ENCODE measurements around the gene SNX3.

DNA sequence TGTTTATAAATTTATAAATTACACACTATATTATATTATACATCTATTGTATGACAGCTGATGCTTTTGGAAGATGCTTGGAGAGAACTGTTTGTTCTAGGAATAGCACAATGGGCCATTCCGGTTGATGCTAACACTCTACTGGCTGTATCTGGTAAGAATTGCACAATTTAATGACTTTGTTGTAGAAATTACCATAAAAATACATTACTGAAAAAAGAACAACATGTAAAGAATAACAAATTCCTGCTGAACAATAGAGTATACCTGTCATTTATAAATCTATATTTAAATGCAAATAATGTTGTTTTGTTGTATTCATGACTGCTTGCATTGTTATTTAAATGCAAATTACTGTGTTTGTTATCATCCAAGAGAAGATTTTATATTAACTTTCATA, 80.6 kb downstream of the SNX3 start:
- no peak for TF ChIP-seq CTCF (IDR thresholded peaks at IDR 0.05; ENCODE audit: poor library complexity, severe bottlenecking)
- TF ChIP-seq SMC3 (conservative IDR thresholded peaks at IDR 0.05; ENCODE audit: poor library complexity): no peak
- TF ChIP-seq EP300 (conservative IDR thresholded peaks at IDR 0.05; ENCODE audit: poor library complexity, severe bottlenecking): no peak
- no peak for TF ChIP-seq EZH2 (IDR thresholded peaks at IDR 0.05; ENCODE audit: borderline replicate concordance, insufficient read depth, low read length, poor library complexity, severe bottlenecking)
- no peak for TF ChIP-seq POLR2AphosphoS5 (IDR thresholded peaks at IDR 0.05)
- no peak for TF ChIP-seq TAF1 (IDR thresholded peaks at IDR 0.05; ENCODE audit: low read depth)
- TF ChIP-seq, protein P1, sequence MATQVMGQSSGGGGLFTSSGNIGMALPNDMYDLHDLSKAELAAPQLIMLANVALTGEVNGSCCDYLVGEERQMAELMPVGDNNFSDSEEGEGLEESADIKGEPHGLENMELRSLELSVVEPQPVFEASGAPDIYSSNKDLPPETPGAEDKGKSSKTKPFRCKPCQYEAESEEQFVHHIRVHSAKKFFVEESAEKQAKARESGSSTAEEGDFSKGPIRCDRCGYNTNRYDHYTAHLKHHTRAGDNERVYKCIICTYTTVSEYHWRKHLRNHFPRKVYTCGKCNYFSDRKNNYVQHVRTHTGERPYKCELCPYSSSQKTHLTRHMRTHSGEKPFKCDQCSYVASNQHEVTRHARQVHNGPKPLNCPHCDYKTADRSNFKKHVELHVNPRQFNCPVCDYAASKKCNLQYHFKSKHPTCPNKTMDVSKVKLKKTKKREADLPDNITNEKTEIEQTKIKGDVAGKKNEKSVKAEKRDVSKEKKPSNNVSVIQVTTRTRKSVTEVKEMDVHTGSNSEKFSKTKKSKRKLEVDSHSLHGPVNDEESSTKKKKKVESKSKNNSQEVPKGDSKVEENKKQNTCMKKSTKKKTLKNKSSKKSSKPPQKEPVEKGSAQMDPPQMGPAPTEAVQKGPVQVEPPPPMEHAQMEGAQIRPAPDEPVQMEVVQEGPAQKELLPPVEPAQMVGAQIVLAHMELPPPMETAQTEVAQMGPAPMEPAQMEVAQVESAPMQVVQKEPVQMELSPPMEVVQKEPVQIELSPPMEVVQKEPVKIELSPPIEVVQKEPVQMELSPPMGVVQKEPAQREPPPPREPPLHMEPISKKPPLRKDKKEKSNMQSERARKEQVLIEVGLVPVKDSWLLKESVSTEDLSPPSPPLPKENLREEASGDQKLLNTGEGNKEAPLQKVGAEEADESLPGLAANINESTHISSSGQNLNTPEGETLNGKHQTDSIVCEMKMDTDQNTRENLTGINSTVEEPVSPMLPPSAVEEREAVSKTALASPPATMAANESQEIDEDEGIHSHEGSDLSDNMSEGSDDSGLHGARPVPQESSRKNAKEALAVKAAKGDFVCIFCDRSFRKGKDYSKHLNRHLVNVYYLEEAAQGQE (IDR thresholded peaks at IDR 0.05; ENCODE audit: borderline replicate concordance): no peak
- TF ChIP-seq MXI1 (conservative IDR thresholded peaks at IDR 0.05; ENCODE audit: poor library complexity, severe bottlenecking): no peak
